SK-N-SH (cell line): Measurements from ENCODE around the gene PAPLN. TPM values are rescaled to one million over a fixed set of nuclear protein-coding genes. Genes with fewer than 3 reads are reported as not detected.

Experiments
- CTCF ChIA-PET: fragments of 300-600, 350-600 bp; formaldehyde crosslinking; extraction: SDS; loops from one replicate; lab custom pipeline; 2021; lab: Yijun Ruan, JAX
- POLR2A ChIA-PET: fragments of 350-600 bp; sonication (Branson Sonifier 250); formaldehyde crosslinking; extraction: SDS; loops from one replicate; lab custom pipeline; 2020; ENCODE audit warnings: antibody characterized with exemption, inconsistent platforms; lab: Yijun Ruan, JAX
- DNase-seq: peaks from one replicate; pipeline ENCODE4 v3.0.0; 2012
- H2AFZ ChIP-seq: fragments of 200-600 bp; sonication (generic); 2 replicates; pipeline ENCODE4 v1.8.1; 2016; ENCODE audit warnings: antibody characterized with exemption, mild to moderate bottlenecking, low read depth
- H3F3A ChIP-seq: fragments of 200-600 bp; sonication (generic); replicated peaks from 2 replicates; pipeline ENCODE3; 2016; ENCODE audit warnings: antibody characterized with exemption, mild to moderate bottlenecking; ENCODE audit not compliant: insufficient read depth
- H3K27ac ChIP-seq, 2 experiments: fragments of 200-500 bp in 1 of 2; fragments of 200-600 bp in 1 of 2; sonication (Bioruptor generic) in 1 of 2; sonication (generic), shearing (Covaris generic) in 1 of 2; 2 replicates each; pipeline versions ENCODE4 v1.5.1 to v1.6.1; 2014 to 2016; ENCODE audit warnings: low read depth in 2 of 2, inconsistent platforms in 1 of 2, low read length in 1 of 2, mild to moderate bottlenecking in 1 of 2, mixed read lengths in 1 of 2
- H3K27me3 ChIP-seq: fragments of 200-600 bp; sonication (generic), shearing (Covaris generic); 2 replicates; pipeline ENCODE4 v1.6.1; 2016; ENCODE audit warnings: mixed run types; ENCODE audit not compliant: insufficient read depth
- H3K36me3 ChIP-seq, 2 experiments: fragments of 200-500 bp in 1 of 2; fragments of 200-600 bp in 1 of 2; sonication (Bioruptor generic) in 1 of 2; sonication (generic) in 1 of 2; replicated peaks in 1 of 2; 2 replicates each; pipeline versions ENCODE3 to v1.5.1; 2014 to 2016; ENCODE audit warnings: low read length in 1 of 2, mild to moderate bottlenecking in 1 of 2; ENCODE audit not compliant: insufficient read depth in 2 of 2, control insufficient read depth in 1 of 2
- H3K4me1 ChIP-seq, 2 experiments: fragments of 200-500 bp in 1 of 2; fragments of 200-600 bp in 1 of 2; sonication (Bioruptor generic) in 1 of 2; sonication (generic), shearing (Covaris generic) in 1 of 2; 2 replicates each; pipeline versions ENCODE4 v1.5.1 to v1.6.1; 2014 to 2016; ENCODE audit warnings: low read depth in 1 of 2, low read length in 1 of 2, mixed run types in 1 of 2; ENCODE audit not compliant: insufficient read depth in 2 of 2, control insufficient read depth in 1 of 2
- H3K4me2 ChIP-seq: fragments of 200-600 bp; sonication (generic), shearing (Covaris generic); 2 replicates; pipeline ENCODE4 v1.6.1; 2017; ENCODE audit warnings: mixed run types
- H3K4me3 ChIP-seq, 2 experiments: fragments of 200-500 bp in 1 of 2; fragments of 200-600 bp in 1 of 2; sonication (Bioruptor generic) in 1 of 2; sonication (generic), shearing (Covaris generic) in 1 of 2; 2 replicates each; pipeline versions ENCODE4 v1.5.1 to v1.8.1; 2014 to 2016; ENCODE audit warnings: low read depth in 2 of 2, inconsistent platforms in 1 of 2, low read length in 1 of 2, mild to moderate bottlenecking in 1 of 2, mixed read lengths in 1 of 2, moderate library complexity in 1 of 2
- H3K79me2 ChIP-seq: fragments of 200-600 bp; sonication (generic); 2 replicates; pipeline ENCODE4 v1.8.1; 2017; ENCODE audit warnings: mild to moderate bottlenecking; ENCODE audit not compliant: insufficient read depth
- H3K9ac ChIP-seq: fragments of 200-600 bp; sonication (generic); 2 replicates; pipeline ENCODE4 v1.6.1; 2017; ENCODE audit warnings: mixed run types
- H3K9me2 ChIP-seq: fragments of 200-600 bp; sonication (generic); 2 replicates; pipeline ENCODE4 v1.6.1; 2017; ENCODE audit warnings: mixed run types
- H3K9me3 ChIP-seq: fragments of 200-600 bp; sonication (generic); 2 replicates; pipeline ENCODE4 v1.6.1; 2017; ENCODE audit warnings: mixed run types, mild to moderate bottlenecking, moderate library complexity
- H4K20me1 ChIP-seq: fragments of 200-600 bp; sonication (generic); 2 replicates; pipeline ENCODE4 v1.6.1; 2017; ENCODE audit warnings: mild to moderate bottlenecking, mixed run types; ENCODE audit not compliant: insufficient read depth
- FOSL2 ChIP-seq: IDR thresholded peaks from 2 replicates; pipeline ENCODE4 v1.4.0; 2012; ENCODE audit warnings: low read depth, mild to moderate bottlenecking, moderate library complexity, borderline replicate concordance
- FOXJ3 ChIP-seq: sonication (generic); formaldehyde crosslinking; IDR thresholded peaks from 2 replicates; pipeline ENCODE4 v1.5.1; 2020; ENCODE audit warnings: mild to moderate bottlenecking, missing genetic modification reagents
- FOXM1 ChIP-seq: IDR thresholded peaks from 2 replicates; pipeline ENCODE4 v1.4.0; 2012; ENCODE audit warnings: low read depth, mild to moderate bottlenecking
- GABPA ChIP-seq: IDR thresholded peaks from 2 replicates; pipeline ENCODE4 v1.4.0; 2012; ENCODE audit warnings: low read depth, mild to moderate bottlenecking
- GATA2 ChIP-seq: sonication (generic); formaldehyde crosslinking; IDR thresholded peaks from 2 replicates; pipeline ENCODE4 v1.5.0; 2020; ENCODE audit warnings: mild to moderate bottlenecking, missing genetic modification reagents
- JUND ChIP-seq: IDR thresholded peaks from 2 replicates; pipeline ENCODE4 v1.4.0; 2012
- MAX ChIP-seq: IDR thresholded peaks from 2 replicates; pipeline ENCODE4 v1.4.0; 2012; ENCODE audit warnings: low read depth
- MEF2A ChIP-seq: IDR thresholded peaks from 2 replicates; pipeline ENCODE4 v1.4.0; 2012; ENCODE audit warnings: low read depth, borderline replicate concordance
- PBX3 ChIP-seq: IDR thresholded peaks from 2 replicates; pipeline ENCODE4; 2012
- POLR2AphosphoS5 ChIP-seq: IDR thresholded peaks from 2 replicates; pipeline ENCODE4 v1.6.1; 2012; ENCODE audit warnings: low read depth, low read length
- RAD21 ChIP-seq: IDR thresholded peaks from 2 replicates; pipeline ENCODE4 v1.6.1; 2012; ENCODE audit warnings: mild to moderate bottlenecking, low read length
- RCOR1 ChIP-seq: fragments of 150-350 bp; IDR thresholded peaks from 2 replicates; pipeline ENCODE4 v1.6.1; 2017; ENCODE audit warnings: antibody characterized with exemption, low read length
- RXRA ChIP-seq: IDR thresholded peaks from 2 replicates; pipeline ENCODE4 v1.4.0; 2012; ENCODE audit warnings: low read depth, mild to moderate bottlenecking, borderline replicate concordance
- SMC3 ChIP-seq: IDR thresholded peaks from 2 replicates; pipeline ENCODE4 v1.6.1; 2012; ENCODE audit warnings: low read depth, low read length, improper control_type of control experiment
- TAF1 ChIP-seq: IDR thresholded peaks from 2 replicates; pipeline ENCODE4 v1.6.1; 2012; ENCODE audit warnings: low read depth, mild to moderate bottlenecking, low read length, moderate library complexity, borderline replicate concordance
- TEAD4 ChIP-seq: IDR thresholded peaks from 2 replicates; pipeline ENCODE4 v1.4.0; 2012; ENCODE audit warnings: mild to moderate bottlenecking, borderline replicate concordance; ENCODE audit not compliant: insufficient read depth
- YY1 ChIP-seq: IDR thresholded peaks from 2 replicates; pipeline ENCODE4 v1.4.0; 2012; ENCODE audit warnings: low read depth, mild to moderate bottlenecking
- WGBS: methylation state at CpG from one replicate; pipeline ENCODE4 v1.1.6; 2017; ENCODE audit warnings: low lambda C conversion rate; 5-methylcytosine and 5-hydroxymethylcytosine counted together
- polyA plus RNA-seq, 3 experiments: library from polyadenylated mRNA; depleted of rRNA; stranded (reverse); fragments of >200 nt; gene quantifications; 2 replicates each; pipeline ENCODE4 v1.2.3, GENCODE V29; 2012

PAPLN gene
- polyA plus RNA-seq, 1 of the 3 experiments (the other 2 are of a cell fraction): 0.13 TPM

GRCh38 chr14:73272393-73272792, 35.1 kb downstream of the PAPLN start:
- Histone ChIP-seq H3K4me3 (no peak overlapping the region), H3F3A (no peaks in the 10 kb centered on the region), H3K79me2 (no peaks in the 10 kb centered on the region), H3K9me2 (no peaks in the 10 kb centered on the region), H4K20me1 (no peaks in the 10 kb centered on the region), H3K9ac (no peak overlapping the region), H3K36me3 (peaks cover 22 to 35% of the 10 kb centered on the region in 2 experiments), H3K4me2 (no peak overlapping the region), H3K27ac (no peak overlapping the region), H3K4me1 (no peaks in the 10 kb centered on the region), H3K27me3 (no peaks in the 10 kb centered on the region), H3K9me3 (no peaks in the 10 kb centered on the region), H2AFZ (no peak overlapping the region)
- WGBS: 93% methylated on average over 6 of the region's 6 CpGs
- TF ChIP-seq FOXM1 (no peak), SMC3 (no peak), MAX (no peak), TAF1 (no peak)
- DNase-seq: no peak
- POLR2A ChIA-PET: no interaction called here
- CTCF ChIA-PET: interaction anchor here (1.4 kb wide), 1 partner anchor 99 kb away, joined by 3 read pairs; no protein-coding TSS in a partner anchor

GRCh38 chr14:73273799-73274198, 36.5 kb downstream of the PAPLN start:
- H3F3A ChIP-seq: no peaks in the 10 kb centered on the region
- no peak for TF ChIP-seq RAD21
- no peak overlapping the region for H3K9ac ChIP-seq
- H3K27ac ChIP-seq: no peak overlapping the region
- no peaks in the 10 kb centered on the region for H4K20me1 ChIP-seq
- no peak overlapping the region for H2AFZ ChIP-seq
- 100% methylated on average over 4 of the region's 4 CpGs for WGBS
- no peaks in the 10 kb centered on the region for H3K9me2 ChIP-seq
- no peak overlapping the region for H3K4me2 ChIP-seq
- H3K9me3 ChIP-seq: no peaks in the 10 kb centered on the region
- ChIA-PET POLR2A (no interaction called here), CTCF (interaction anchor here (0.6 to 2.7 kb wide), 6 partner anchors 10 to 359 kb away, joined by 3 to 10 read pairs (median 4); no protein-coding TSS in a partner anchor)
- no peak overlapping the region for H3K4me3 ChIP-seq
- no peaks in the 10 kb centered on the region for H3K79me2 ChIP-seq
- H3K36me3 ChIP-seq: peaks cover 23 to 35% of the 10 kb centered on the region in 2 experiments
- H3K4me1 ChIP-seq: no peaks in the 10 kb centered on the region
- H3K27me3 ChIP-seq: no peaks in the 10 kb centered on the region
- no peak for DNase-seq

GRCh38 chr14:73276836-73277235, 39.5 kb downstream of the PAPLN start:
- POLR2A ChIA-PET: no interaction called here

More at GRCh38 chr14:73276836-73277235, 39.5 kb downstream of the PAPLN start:
- H3F3A ChIP-seq: no peaks in the 10 kb centered on the region
- H3K9ac ChIP-seq: no peak overlapping the region
- no peak overlapping the region for H3K4me2 ChIP-seq
- DNase-seq: no peak
- no peaks in the 10 kb centered on the region for H3K4me1 ChIP-seq
- H4K20me1 ChIP-seq: no peaks in the 10 kb centered on the region
- no peaks in the 10 kb centered on the region for H3K27me3 ChIP-seq
- no peak overlapping the region for H2AFZ ChIP-seq
- H3K9me2 ChIP-seq: no peaks in the 10 kb centered on the region
- H3K4me3 ChIP-seq: no peak overlapping the region
- H3K79me2 ChIP-seq: no peaks in the 10 kb centered on the region
- TF ChIP-seq RAD21: no peak
- TF ChIP-seq FOSL2: no peak
- TF ChIP-seq PBX3: no peak
- TF ChIP-seq TAF1: no peak
- no peak for TF ChIP-seq RCOR1
- TF ChIP-seq SMC3: no peak
- no peak for TF ChIP-seq YY1
- TF ChIP-seq GABPA: no peak
- TF ChIP-seq TEAD4: no peak
- no peak for TF ChIP-seq MAX
- TF ChIP-seq GATA2: no peak
- TF ChIP-seq RXRA: no peak
- no peak for TF ChIP-seq JUND
- no peak for TF ChIP-seq MEF2A
- no peak for TF ChIP-seq POLR2AphosphoS5
- TF ChIP-seq FOXJ3 (CRISPR knock-in tag): no peak
- TF ChIP-seq, all 33 proteins: peak for 0
- no peaks in the 10 kb centered on the region for H3K9me3 ChIP-seq
- H3K36me3 ChIP-seq: peaks cover 38 to 49% of the 10 kb centered on the region in 2 experiments
- H3K27ac ChIP-seq: no peak overlapping the region
- CTCF ChIA-PET: no interaction called here
- 100% methylated on average over 5 of the region's 7 CpGs for WGBS
